NCI-H446 treated with DMSO at 0.1 percent for 48 hours (cell line): ENCODE results near the gene CKB.

Experiments
- DNase-seq: peaks from one replicate; lab custom pipeline; 2025; lab: John Stamatoyannopoulos, UW

Gene CKB

GRCh38 chr14:103485504-103485903 is 37.1 kb downstream of the CKB start:
- no peak for DNase-seq

GRCh38 chr14:103483600-103483999 is 39.0 kb downstream of the CKB start:
- DNase-seq: peak; percentile 2

GRCh38 chr14:103480595-103480994 is 42.0 kb downstream of the CKB start:
- DNase-seq: no peak

GRCh38 chr14:103476631-103477030 is 46.0 kb downstream of the CKB start:
- no peak for DNase-seq

GRCh38 chr14:103476065-103476464 is 46.6 kb downstream of the CKB start:
- no peak for DNase-seq

- DNase-seq: no peak
Measured at GRCh38 chr14:103474893-103475292, 47.7 kb downstream of the CKB start.

GRCh38 chr14:103472939-103473338 is 49.7 kb downstream of the CKB start:
- no peak for DNase-seq
